ENCODE measurements around the gene NCKAP5L.

The NCKAP5L gene

GRCh38 chr12:49843876-49844437 lies 15.7 kb upstream of the NCKAP5L start:
- H3K4me1 Mint-ChIP-seq (ENCODE audit: low read depth) = peaks cover 37% of the 10 kb centered on the region
- H3K4me3 Mint-ChIP-seq = peak overlapping the region; percentile 94
- peak overlapping the region; percentile 18 for H3K27ac Mint-ChIP-seq
- H3K27me3 Mint-ChIP-seq = peaks cover 8% of the 10 kb centered on the region
- H3K9me3 Mint-ChIP-seq = no peaks in the 10 kb centered on the region
- no peaks in the 10 kb centered on the region for H3K36me3 Mint-ChIP-seq (ENCODE audit: low read depth)

GRCh38 chr12:49843411-49843810 lies 15.2 kb upstream of the NCKAP5L start:
- H3K27me3 Mint-ChIP-seq = peaks cover 3% of the 10 kb centered on the region
- no peaks in the 10 kb centered on the region for H3K9me3 Mint-ChIP-seq
- no peaks in the 10 kb centered on the region for H3K36me3 Mint-ChIP-seq (ENCODE audit: low read depth)
- H3K4me1 Mint-ChIP-seq (ENCODE audit: low read depth) = peaks cover 37% of the 10 kb centered on the region
- peak overlapping the region; percentile 96 for H3K27ac Mint-ChIP-seq
- H3K4me3 Mint-ChIP-seq = peak overlapping the region; percentile 94

- H3K9me3 Mint-ChIP-seq = no peaks in the 10 kb centered on the region
- peak within 1 kb of the TSS; percentile 96 for H3K27ac Mint-ChIP-seq
- peaks cover 37% of the 10 kb centered on the region for H3K4me1 Mint-ChIP-seq (ENCODE audit: low read depth)
- H3K27me3 Mint-ChIP-seq = no peaks in the 10 kb centered on the region
- H3K36me3 Mint-ChIP-seq (ENCODE audit: low read depth) = no peaks in the 10 kb centered on the region
- peak within 1 kb of the TSS; percentile 94 for H3K4me3 Mint-ChIP-seq
Observed at GRCh38 chr12:49842519-49843352, 14.5 kb upstream of the NCKAP5L start, which contains the start of gene BCDIN3D. Gene BCDIN3D (minus strand): TSS chr12:49843106. CDS start chr12:49843087, 19 bp downstream.

DNA sequence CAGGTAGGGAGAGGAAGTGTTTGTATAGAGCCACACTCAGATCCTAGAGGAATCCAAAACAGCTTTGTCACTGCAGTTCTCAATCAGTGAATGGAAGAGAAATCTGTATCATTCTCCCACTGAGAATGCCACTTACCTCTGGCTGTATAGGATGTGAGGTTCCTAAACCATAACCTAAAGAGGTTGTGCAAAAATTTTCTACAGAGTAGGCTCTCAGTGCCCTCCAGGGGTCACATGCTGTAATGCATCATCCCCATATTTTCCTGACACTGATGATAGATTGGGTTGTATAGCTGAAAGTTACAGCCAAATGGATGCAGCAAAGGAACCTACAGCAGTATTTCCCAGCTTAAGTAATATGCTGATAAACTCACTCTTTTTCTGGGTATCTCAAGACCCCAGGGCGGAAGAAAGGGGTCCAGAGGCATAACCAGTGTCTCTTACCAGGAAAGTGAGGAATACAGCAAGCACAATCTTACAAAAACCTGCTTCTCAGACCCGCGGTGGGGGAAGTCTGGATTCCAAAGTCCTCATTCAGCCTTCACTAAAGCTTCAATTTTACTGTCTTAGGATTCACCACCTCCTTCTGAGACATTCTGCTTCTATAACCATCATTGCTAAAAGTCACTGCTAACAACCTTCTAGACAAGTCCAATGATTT lies 10.9 kb upstream of the NCKAP5L start:
- Mint-ChIP-seq H3K9me3 (no peaks in the 10 kb centered on the region), H3K4me1 (ENCODE audit: low read depth) (peaks cover 30% of the 10 kb centered on the region), H3K27ac (no peak overlapping the region), H3K27me3 (no peaks in the 10 kb centered on the region), H3K4me3 (no peak overlapping the region), H3K36me3 (ENCODE audit: low read depth) (no peaks in the 10 kb centered on the region)

DNA sequence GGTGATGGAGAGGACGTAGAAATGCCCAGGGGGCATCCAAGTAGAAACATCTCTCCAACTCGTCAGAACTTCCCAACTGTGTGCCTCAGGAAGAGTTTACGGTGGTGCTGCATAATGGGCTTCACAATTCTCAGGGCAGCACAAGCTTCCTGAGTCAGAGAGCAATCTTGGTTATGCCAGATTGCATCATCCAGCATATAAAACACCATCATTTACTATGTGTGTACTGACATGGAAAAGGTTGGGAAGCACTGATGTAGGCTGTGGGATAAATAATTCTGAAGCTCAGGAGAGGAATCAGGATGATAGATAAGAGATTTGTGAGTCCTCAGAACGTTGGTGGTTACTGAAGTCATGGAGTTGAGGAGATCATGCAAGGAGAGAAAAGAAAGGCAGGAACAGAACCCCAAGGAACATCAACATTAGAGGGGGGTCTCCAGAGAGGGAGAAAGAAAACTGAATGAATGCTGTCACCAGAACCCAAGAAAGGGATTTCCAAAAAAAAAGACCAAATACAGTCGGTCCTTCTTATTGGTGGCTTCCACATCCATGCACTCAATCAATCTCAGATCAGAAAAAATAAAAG lies 4.7 kb upstream of the NCKAP5L start:
- no peaks in the 10 kb centered on the region for H3K36me3 Mint-ChIP-seq (ENCODE audit: low read depth)
- H3K4me1 Mint-ChIP-seq (ENCODE audit: low read depth) = peaks cover 11% of the 10 kb centered on the region
- H3K27ac Mint-ChIP-seq = no peak overlapping the region
- no peak overlapping the region for H3K4me3 Mint-ChIP-seq
- no peaks in the 10 kb centered on the region for H3K27me3 Mint-ChIP-seq
- H3K9me3 Mint-ChIP-seq = no peaks in the 10 kb centered on the region

GRCh38 chr12:49831717-49832116 lies 3.5 kb upstream of the NCKAP5L start:
- Mint-ChIP-seq H3K4me3 (no peak overlapping the region), H3K27me3 (no peaks in the 10 kb centered on the region), H3K27ac (no peak overlapping the region), H3K4me1 (ENCODE audit: low read depth) (peaks cover 19% of the 10 kb centered on the region), H3K9me3 (no peaks in the 10 kb centered on the region), H3K36me3 (ENCODE audit: low read depth) (no peaks in the 10 kb centered on the region)

DNA sequence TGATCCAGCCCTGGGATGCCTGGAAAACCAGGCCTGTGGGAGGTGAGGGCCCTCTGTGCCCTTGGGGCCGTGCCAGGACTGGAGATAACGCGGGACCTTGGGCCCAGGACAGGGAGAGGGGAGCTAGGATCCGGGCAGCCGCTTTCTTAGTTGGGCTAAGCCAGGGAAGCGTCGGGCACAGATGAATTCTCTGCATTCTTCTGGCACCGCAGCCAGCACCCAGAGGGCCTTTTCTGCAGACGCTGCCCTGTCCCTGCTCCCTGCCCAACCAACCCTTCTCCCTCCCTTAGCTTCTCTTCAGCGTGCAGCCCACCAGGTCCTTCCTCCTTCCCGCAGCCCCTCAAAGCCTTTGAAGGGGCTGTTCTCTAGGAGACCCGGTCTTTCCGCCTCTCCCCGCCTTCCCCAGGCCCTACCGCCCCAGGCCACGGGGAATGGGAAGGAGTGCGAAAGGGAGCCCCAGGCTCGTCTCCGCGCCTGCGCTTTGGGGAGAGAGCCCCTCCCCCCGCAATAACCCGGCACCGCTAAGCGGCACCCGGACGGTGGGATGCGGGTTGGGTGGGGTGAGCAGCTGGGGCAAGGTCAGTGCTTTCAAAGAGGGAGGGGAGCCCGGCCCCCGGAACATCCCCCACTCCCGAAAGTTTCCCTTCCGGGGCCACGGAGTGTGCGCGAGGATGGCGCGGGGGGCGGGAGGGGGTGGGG lies 663 bp downstream of the NCKAP5L start:
- H3K4me1 Mint-ChIP-seq (ENCODE audit: low read depth) = peaks cover 29% of the 10 kb centered on the region
- H3K36me3 Mint-ChIP-seq (ENCODE audit: low read depth) = no peaks in the 10 kb centered on the region
- no peaks in the 10 kb centered on the region for H3K27me3 Mint-ChIP-seq
- H3K27ac Mint-ChIP-seq = peak overlapping the region; percentile 36
- H3K9me3 Mint-ChIP-seq = no peaks in the 10 kb centered on the region
- H3K4me3 Mint-ChIP-seq = peak overlapping the region; percentile 95

GRCh38 chr12:49827051-49827400 lies 1.2 kb downstream of the NCKAP5L start:
- H3K4me3 Mint-ChIP-seq = peak overlapping the region; percentile 95
- H3K27ac Mint-ChIP-seq = no peak overlapping the region
- H3K36me3 Mint-ChIP-seq (ENCODE audit: low read depth) = no peaks in the 10 kb centered on the region
- no peaks in the 10 kb centered on the region for H3K9me3 Mint-ChIP-seq
- H3K27me3 Mint-ChIP-seq = no peaks in the 10 kb centered on the region
- peaks cover 29% of the 10 kb centered on the region for H3K4me1 Mint-ChIP-seq (ENCODE audit: low read depth)

DNA sequence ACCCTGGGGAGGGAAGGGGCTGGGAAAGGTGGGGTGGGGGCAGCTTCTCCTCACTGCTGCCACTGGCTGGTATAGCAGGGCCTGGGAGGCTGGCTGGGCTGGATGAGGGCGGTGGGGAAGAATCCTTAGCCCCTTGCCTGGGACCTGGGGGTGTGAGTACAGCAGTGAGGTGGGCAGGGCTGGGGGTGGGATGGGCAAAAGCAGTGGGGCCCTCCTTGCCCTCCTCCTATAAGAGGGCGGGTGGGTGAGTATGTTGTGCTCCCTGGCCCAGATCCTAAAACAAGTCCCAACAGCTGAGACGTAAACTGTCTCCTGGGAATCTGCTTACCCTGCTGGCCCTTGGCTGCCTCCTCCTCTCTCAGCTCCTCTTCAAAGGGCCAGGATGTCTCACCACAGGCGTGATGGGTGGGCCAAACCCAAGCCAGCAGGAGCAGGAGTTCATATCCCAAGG lies 2.2 kb downstream of the NCKAP5L start:
- Mint-ChIP-seq H3K36me3 (ENCODE audit: low read depth) (no peaks in the 10 kb centered on the region), H3K4me3 (no peak overlapping the region), H3K4me1 (ENCODE audit: low read depth) (peaks cover 37% of the 10 kb centered on the region), H3K27ac (no peak overlapping the region), H3K27me3 (no peaks in the 10 kb centered on the region), H3K9me3 (no peaks in the 10 kb centered on the region)

DNA sequence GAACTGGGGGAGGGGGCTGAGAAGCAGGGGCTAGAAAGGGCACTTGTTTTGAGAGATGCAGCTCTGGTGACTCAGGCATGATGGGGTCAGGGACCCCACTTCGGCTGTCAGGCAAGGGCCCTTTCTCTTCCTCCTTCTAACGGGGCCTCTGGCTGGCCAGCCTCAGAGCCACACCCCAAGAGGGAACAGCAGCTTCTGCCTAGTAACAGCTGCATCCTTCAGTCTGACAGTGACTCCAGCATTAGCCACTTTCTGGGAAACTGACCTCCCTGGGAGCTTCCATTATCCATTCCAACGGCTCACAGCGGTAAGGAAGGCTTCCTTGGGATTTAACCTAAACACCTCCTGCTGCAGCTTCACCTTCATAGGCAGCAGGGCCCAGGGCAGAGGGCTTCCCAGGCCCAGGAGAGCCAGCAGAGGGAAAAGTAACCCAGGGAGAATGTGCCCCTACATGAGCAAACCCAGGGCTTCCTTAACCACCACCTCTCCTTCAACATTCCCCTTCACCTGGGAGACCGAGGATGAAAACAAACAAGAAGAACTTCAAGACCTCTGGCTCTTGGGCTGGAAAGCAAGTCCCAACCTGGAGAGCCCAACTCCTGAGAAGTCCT lies 2.7 kb downstream of the NCKAP5L start:
- no peaks in the 10 kb centered on the region for H3K27me3 Mint-ChIP-seq
- H3K27ac Mint-ChIP-seq = no peak overlapping the region
- H3K36me3 Mint-ChIP-seq (ENCODE audit: low read depth) = no peaks in the 10 kb centered on the region
- peaks cover 42% of the 10 kb centered on the region for H3K4me1 Mint-ChIP-seq (ENCODE audit: low read depth)
- no peaks in the 10 kb centered on the region for H3K9me3 Mint-ChIP-seq
- H3K4me3 Mint-ChIP-seq = no peak overlapping the region

- H3K36me3 Mint-ChIP-seq (ENCODE audit: low read depth) = no peaks in the 10 kb centered on the region
- H3K4me1 Mint-ChIP-seq (ENCODE audit: low read depth) = peaks cover 43% of the 10 kb centered on the region
- H3K27me3 Mint-ChIP-seq = no peaks in the 10 kb centered on the region
- H3K27ac Mint-ChIP-seq = no peak overlapping the region
- no peaks in the 10 kb centered on the region for H3K9me3 Mint-ChIP-seq
- no peak overlapping the region for H3K4me3 Mint-ChIP-seq
Observed at GRCh38 chr12:49824895-49825294, 3.3 kb downstream of the NCKAP5L start.

DNA sequence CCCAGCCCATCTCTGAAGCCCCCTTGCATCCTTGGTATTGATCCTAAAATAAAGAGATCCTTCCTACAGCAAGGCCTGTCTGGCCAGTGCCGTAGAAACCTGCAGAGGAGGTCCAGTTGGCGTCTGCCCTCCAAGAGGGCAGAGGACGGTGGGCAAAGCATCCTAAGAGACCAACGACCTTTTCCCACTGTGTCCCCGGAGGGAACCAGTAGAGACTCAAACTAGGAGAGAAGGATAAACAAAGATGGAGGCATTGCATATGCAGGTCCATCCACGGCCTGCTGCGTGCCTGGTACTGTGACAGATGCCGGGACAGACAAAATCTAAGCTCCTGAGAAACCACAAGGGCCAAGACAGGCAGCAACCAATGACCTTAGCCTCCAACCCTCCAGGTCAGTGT lies 3.8 kb downstream of the NCKAP5L start:
- Mint-ChIP-seq H3K4me3 (no peak overlapping the region), H3K27me3 (no peaks in the 10 kb centered on the region), H3K4me1 (ENCODE audit: low read depth) (peaks cover 47% of the 10 kb centered on the region), H3K9me3 (no peaks in the 10 kb centered on the region), H3K36me3 (ENCODE audit: low read depth) (no peaks in the 10 kb centered on the region), H3K27ac (no peak overlapping the region)

- Mint-ChIP-seq H3K27ac (no peak overlapping the region), H3K4me3 (no peak overlapping the region), H3K4me1 (ENCODE audit: low read depth) (peaks cover 44% of the 10 kb centered on the region), H3K9me3 (no peaks in the 10 kb centered on the region), H3K36me3 (ENCODE audit: low read depth) (no peaks in the 10 kb centered on the region), H3K27me3 (no peaks in the 10 kb centered on the region)
Observed at GRCh38 chr12:49823951-49824350, 4.3 kb downstream of the NCKAP5L start.

- H3K9me3 Mint-ChIP-seq = no peaks in the 10 kb centered on the region
- H3K36me3 Mint-ChIP-seq (ENCODE audit: low read depth) = no peaks in the 10 kb centered on the region
- peaks cover 39% of the 10 kb centered on the region for H3K4me1 Mint-ChIP-seq (ENCODE audit: low read depth)
- H3K4me3 Mint-ChIP-seq = no peak overlapping the region
- no peak overlapping the region for H3K27ac Mint-ChIP-seq
- no peaks in the 10 kb centered on the region for H3K27me3 Mint-ChIP-seq
Observed at GRCh38 chr12:49823350-49823749, 4.9 kb downstream of the NCKAP5L start.
